8988T (cell line): ENCODE data around the gene NSFL1C.

Source experiments
- DNase-seq: peaks from one replicate; pipeline ENCODE4 v3.0.0; 2011

The NSFL1C gene

DNA sequence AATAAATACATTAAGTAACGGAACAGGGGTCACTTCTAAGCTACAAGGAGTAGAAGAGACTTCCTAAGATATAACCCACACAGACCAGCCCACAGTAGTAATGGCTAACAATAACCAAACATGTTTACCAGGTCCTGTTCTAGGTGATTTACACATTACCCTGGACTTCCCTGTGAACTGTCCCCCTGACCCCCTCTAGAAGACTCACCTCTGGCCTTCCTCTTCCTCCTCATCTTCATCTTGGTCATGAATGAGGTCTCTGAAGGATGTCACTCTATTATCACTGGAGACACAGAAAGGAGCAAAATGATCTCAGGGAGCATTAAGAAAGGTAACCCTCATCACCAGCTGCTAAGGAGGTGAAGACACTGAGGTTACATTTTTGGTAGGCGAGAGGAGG is 8.7 kb downstream of the NSFL1C start:
- no peak for DNase-seq

DNA sequence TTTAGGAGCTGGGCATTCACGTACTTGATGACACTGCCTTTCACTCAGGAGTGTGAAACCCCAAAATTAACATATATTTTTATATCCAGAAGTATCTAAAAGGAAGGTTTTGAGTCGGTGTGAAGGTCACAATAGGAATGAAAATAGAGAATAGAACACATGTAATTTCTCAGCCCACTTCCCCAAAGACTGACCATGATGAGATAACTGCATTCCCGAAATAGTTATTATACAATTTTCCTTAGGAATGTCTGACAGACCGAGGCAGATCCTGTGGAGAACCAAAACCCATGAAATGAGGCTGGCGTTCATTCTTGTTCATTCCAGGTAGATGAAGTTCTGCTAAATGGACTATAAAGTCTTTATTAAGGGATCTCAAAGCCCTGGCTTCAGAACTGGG is 10.3 kb downstream of the NSFL1C start:
- DNase-seq = no peak

GRCh38 chr20:1450926-1451491 is 15.6 kb downstream of the NSFL1C start:
- DNase-seq = no peak

DNA sequence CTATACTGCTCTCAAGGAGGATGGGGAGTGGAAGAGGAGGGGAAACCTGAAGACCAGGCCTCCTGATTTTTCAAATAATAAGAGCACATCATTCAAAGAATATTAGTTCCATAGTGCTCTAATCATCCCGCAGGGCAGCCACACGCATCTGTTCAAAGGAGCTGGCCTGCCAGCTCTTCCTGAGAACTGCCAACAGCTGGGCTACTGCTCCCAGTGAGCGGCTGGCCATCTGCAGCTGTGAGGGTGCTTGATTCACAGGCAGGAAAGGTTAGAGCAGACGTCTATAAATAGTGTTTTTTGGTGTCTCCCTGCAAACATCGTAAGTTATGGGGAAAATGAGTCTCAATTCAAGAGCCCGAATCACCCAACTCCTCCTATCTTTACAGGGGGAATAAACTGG is 17.3 kb downstream of the NSFL1C start:
- DNase-seq = no peak

DNA sequence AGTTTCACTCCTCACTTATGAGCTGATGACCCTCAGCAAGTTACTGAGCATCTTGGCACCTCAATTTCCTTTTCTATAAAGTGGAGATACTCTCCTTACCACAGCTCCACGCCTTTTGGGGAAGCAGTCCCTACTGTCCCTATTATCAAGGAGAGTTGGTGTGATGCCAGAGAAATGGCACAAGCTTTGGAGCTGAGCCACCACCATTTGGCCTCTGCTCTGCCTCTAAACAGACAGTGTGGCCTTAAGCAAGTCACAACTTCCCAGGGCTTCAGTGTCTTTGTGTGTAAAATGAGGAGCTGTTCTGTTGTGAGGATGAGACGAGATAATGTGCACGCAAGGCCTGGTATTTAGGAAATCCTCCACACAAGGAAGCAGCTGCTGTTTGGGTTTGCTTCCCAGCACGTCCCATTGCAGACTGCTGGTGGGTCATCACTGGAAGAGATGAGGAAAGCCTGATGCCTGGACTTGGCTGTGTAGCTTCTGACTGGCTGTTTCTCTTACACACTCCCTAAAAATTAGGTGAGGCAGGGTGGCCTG is 18.5 kb downstream of the NSFL1C start:
- no peak for DNase-seq

GRCh38 chr20:1446536-1446935 is 20.1 kb downstream of the NSFL1C start:
- no peak for DNase-seq

GRCh38 chr20:1443085-1443484 is 23.6 kb downstream of the NSFL1C start:
- no peak for DNase-seq

DNA sequence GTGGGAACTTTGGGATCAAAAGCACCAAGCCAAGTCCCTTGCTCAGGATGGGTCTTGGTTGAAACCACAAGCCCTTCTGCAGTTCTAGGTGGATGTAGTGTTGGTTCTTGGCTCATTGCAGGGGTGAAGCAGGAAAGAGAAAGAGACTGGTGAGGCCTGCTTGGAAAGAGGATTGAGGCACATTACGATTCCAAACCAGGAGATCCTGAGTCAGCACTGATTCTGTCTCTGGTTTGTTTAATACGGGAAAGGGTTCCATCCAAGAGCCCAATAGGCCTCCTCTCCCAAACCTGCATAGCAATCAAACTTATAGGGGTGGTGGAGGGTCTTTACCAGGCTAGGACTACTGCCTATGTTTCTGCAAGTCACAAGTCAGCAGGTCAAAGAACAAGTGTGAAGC is 24.3 kb downstream of the NSFL1C start:
- no peak for DNase-seq

DNA sequence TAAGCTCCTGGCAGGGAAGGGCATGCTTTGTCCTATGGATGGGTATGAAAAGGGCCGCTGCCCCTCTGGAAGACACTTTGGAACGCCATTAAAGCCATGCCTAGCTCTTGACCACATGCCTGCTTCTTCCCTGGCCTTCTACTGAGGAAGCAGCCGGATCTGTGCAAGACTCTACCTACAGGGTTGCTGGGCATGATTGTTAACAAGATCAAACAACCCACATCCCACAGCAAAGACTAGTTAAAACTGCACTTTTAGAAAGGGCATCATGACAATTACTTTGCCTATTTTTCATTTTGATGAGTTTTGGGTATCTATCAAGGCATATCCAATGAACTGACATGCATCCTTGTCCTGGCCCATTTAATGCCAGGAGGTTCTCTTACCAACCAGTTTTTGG is 25.5 kb downstream of the NSFL1C start:
- no peak for DNase-seq

GRCh38 chr20:1440024-1440423 is 26.6 kb downstream of the NSFL1C start:
- DNase-seq = peak; percentile 48

- DNase-seq = no peak
Observed at GRCh38 chr20:1438361-1438760, 28.3 kb downstream of the NSFL1C start.

DNA sequence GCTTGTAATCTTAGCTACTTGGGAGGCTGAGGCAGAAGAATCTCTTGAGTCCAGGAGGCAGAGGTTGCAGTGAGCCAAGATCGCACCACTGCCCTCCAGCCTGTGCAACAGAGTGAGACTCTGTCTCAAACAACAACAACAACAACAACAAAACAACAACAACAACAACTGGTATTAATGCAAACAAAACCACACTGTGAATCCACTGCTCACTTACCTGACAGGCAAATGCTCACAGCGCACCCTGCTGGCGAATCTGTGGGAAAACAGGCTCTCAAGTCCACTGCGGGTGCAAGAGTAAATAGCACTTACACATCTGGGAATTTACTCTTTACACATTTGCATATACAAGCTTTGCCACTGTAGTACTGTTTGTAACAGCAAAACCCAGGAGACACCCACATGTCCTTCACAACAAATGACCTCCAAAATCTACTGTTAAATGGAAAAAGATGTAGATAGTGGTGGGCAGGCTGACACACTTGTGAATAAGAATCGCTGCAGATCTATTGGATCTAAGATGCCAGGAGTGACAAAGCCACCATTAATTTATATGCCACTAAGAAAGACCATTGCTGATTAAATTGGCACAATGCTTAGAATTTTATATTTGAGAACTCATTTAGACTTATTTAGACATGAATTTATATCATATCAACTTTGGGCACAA is 29.3 kb downstream of the NSFL1C start:
- DNase-seq = peak; percentile 43

GRCh38 chr20:1436263-1436662 is 30.4 kb downstream of the NSFL1C start:
- no peak for DNase-seq

GRCh38 chr20:1435337-1435699 is 31.3 kb downstream of the NSFL1C start:
- no peak for DNase-seq

GRCh38 chr20:1434571-1435336 is 31.9 kb downstream of the NSFL1C start:
- no peak for DNase-seq

- DNase-seq = no peak
Observed at GRCh38 chr20:1431158-1431557, 35.5 kb downstream of the NSFL1C start.

- no peak for DNase-seq
Observed at GRCh38 chr20:1430004-1430451, 36.6 kb downstream of the NSFL1C start.

- no peak for DNase-seq
Observed at GRCh38 chr20:1429143-1429728, 37.4 kb downstream of the NSFL1C start.

GRCh38 chr20:1427457-1428054 is 39.1 kb downstream of the NSFL1C start:
- no peak for DNase-seq

- DNase-seq = no peak
Observed at GRCh38 chr20:1426231-1426849, 40.3 kb downstream of the NSFL1C start.

- no peak for DNase-seq
Observed at GRCh38 chr20:1424336-1424735, 42.3 kb downstream of the NSFL1C start.

GRCh38 chr20:1423625-1424106 is 43.0 kb downstream of the NSFL1C start:
- DNase-seq = no peak

DNA sequence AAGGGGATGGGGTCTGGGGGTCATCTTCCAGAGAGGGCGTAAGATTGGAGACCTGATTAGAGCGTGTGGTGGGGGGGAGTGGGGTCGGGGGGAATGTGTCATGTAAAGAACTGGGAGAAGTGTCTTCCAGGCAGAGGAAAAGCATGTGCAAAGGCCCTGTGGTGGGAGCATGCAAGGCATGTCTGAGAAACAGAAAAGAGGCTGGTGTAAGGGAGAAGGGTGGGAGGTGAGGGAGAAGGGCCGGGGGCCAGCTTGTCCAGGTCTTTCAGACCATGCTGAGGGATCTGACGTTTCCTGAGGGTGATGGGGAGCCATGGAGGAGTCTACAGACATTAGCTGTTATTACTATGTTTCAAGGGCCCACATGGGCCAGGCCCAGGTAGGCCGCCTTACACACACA is 43.4 kb downstream of the NSFL1C start:
- DNase-seq = no peak
